CD4-positive, alpha-beta T cell treated with Interleukin-21 for 1 hour (primary cell): ENCODE measurements around the gene KPNB1.

Experiments
- DNase-seq: peaks from one replicate; pipeline ENCODE4 v3.0.0-alpha.2; 2020

Gene KPNB1

GRCh38 chr17:47649153-47649971 lies at the start of gene KPNB1:
Gene KPNB1, plus strand, starts transcription at chr17:47649919. Its CDS starts 326 bp downstream, at chr17:47650245.
- DNase-seq, result peak; percentile 99

GRCh38 chr17:47603830-47604597 lies 45.7 kb upstream of the KPNB1 start:
- no peak for DNase-seq

- DNase-seq, result no peak
Measured at GRCh38 chr17:47604598-47604927, 45.2 kb upstream of the KPNB1 start.

- DNase-seq, result no peak
Measured at GRCh38 chr17:47605011-47605410, 44.7 kb upstream of the KPNB1 start.

GRCh38 chr17:47607481-47607880 lies 42.2 kb upstream of the KPNB1 start:
- DNase-seq, result no peak

GRCh38 chr17:47611372-47612350 lies 38.1 kb upstream of the KPNB1 start:
- DNase-seq, result no peak

- peak; percentile 63 for DNase-seq
Measured at GRCh38 chr17:47615766-47616424, 33.8 kb upstream of the KPNB1 start.

- DNase-seq, result no peak
Measured at GRCh38 chr17:47618410-47618809, 31.3 kb upstream of the KPNB1 start.

- DNase-seq, result no peak
Measured at GRCh38 chr17:47620503-47621245, 29.0 kb upstream of the KPNB1 start.

- DNase-seq, result no peak
Measured at GRCh38 chr17:47621293-47622179, 28.2 kb upstream of the KPNB1 start.

- DNase-seq, result no peak
Measured at GRCh38 chr17:47622180-47622549, 27.6 kb upstream of the KPNB1 start.

- DNase-seq, result no peak
Measured at GRCh38 chr17:47624727-47625068, 25.0 kb upstream of the KPNB1 start.

- DNase-seq, result no peak
Measured at GRCh38 chr17:47628014-47628566, 21.6 kb upstream of the KPNB1 start.

GRCh38 chr17:47629826-47630225 lies 19.9 kb upstream of the KPNB1 start:
- DNase-seq, result no peak

- no peak for DNase-seq
Measured at GRCh38 chr17:47630614-47631013, 19.1 kb upstream of the KPNB1 start.

- DNase-seq, result no peak
Measured at GRCh38 chr17:47632991-47633390, 16.7 kb upstream of the KPNB1 start.

GRCh38 chr17:47633996-47634395 lies 15.7 kb upstream of the KPNB1 start:
- DNase-seq, result no peak

- no peak for DNase-seq
Measured at GRCh38 chr17:47634870-47635269, 14.8 kb upstream of the KPNB1 start.

GRCh38 chr17:47635734-47636133 lies 14.0 kb upstream of the KPNB1 start:
- no peak for DNase-seq

- no peak for DNase-seq
Measured at GRCh38 chr17:47636273-47637030, 13.3 kb upstream of the KPNB1 start.
